NCI-H187 treated with DMSO at 0.1 percent for 48 hours (cell line): ENCODE data around the gene SPEG.

Experiments
- DNase-seq: peaks from one replicate; lab custom pipeline; 2025; lab: John Stamatoyannopoulos, UW

Gene SPEG

GRCh38 chr2:219443697-219444023, 9.0 kb downstream of the SPEG start:
- DNase-seq: no peak

- no peak for DNase-seq
Observed at GRCh38 chr2:219444566-219445091, 10.0 kb downstream of the SPEG start.

- no peak for DNase-seq
Observed at GRCh38 chr2:219445220-219445640, 10.6 kb downstream of the SPEG start.

GRCh38 chr2:219446101-219446504, 11.5 kb downstream of the SPEG start:
- DNase-seq: no peak

GRCh38 chr2:219446689-219447088, 12.0 kb downstream of the SPEG start:
- DNase-seq: no peak

GRCh38 chr2:219447242-219448098, 12.8 kb downstream of the SPEG start:
- DNase-seq: no peak

- DNase-seq: no peak
Observed at GRCh38 chr2:219448099-219448775, 13.6 kb downstream of the SPEG start.

GRCh38 chr2:219448776-219449341, 14.2 kb downstream of the SPEG start:
- DNase-seq: no peak

- DNase-seq: no peak
Observed at GRCh38 chr2:219449609-219450008, 15.0 kb downstream of the SPEG start.

- DNase-seq: no peak
Observed at GRCh38 chr2:219451661-219452360, 17.2 kb downstream of the SPEG start.

GRCh38 chr2:219452361-219453317, 18.0 kb downstream of the SPEG start:
- no peak for DNase-seq

- no peak for DNase-seq
Observed at GRCh38 chr2:219453671-219454590, 19.3 kb downstream of the SPEG start.

GRCh38 chr2:219455581-219455980, 20.9 kb downstream of the SPEG start:
- no peak for DNase-seq

GRCh38 chr2:219457784-219458369, 23.2 kb downstream of the SPEG start:
- no peak for DNase-seq

GRCh38 chr2:219458996-219459395, 24.4 kb downstream of the SPEG start:
- DNase-seq: no peak

- DNase-seq: no peak
Observed at GRCh38 chr2:219459460-219460311, 25.0 kb downstream of the SPEG start.

GRCh38 chr2:219460424-219460926, 25.8 kb downstream of the SPEG start:
- DNase-seq: no peak

GRCh38 chr2:219461047-219461514, 26.4 kb downstream of the SPEG start:
- DNase-seq: no peak
